H1 (cell line): ENCODE data around the gene CCNJ. TPM values are rescaled to one million over a fixed set of nuclear protein-coding genes. Genes with fewer than 3 reads are reported as not detected.

Source experiments
- BACH1 ChIP-seq: IDR thresholded peaks from 2 replicates; pipeline ENCODE4 v1.6.1; 2012; ENCODE audit warnings: low read length, improper control_type of control experiment
- TAF7 ChIP-seq: optimal IDR thresholded peaks from 2 replicates; pipeline ENCODE3; 2011; ENCODE audit warnings: low read depth, mild to moderate bottlenecking, inconsistent platforms, low read length, moderate library complexity, borderline replicate concordance
- polyA plus RNA-seq, 7 experiments: library from polyadenylated mRNA; depleted of rRNA in 3 of 7; stranded (reverse) in 5 of 7; unstranded in 2 of 7; fragments of >200 nt in 5 of 7; fragments of 200-250 nt in 2 of 7; gene quantifications; 1 replicate in 5 of 7; 2 replicates in 1 of 7; 4 replicates in 1 of 7; pipeline versions ENCODE4 v1.2.1 to v1.2.3, GENCODE V29; 2011 to 2013; ENCODE audit warnings: missing spikeins in 2 of 7, mixed read lengths in 2 of 7
- total RNA-seq: library from RNA; stranded (reverse); fragmentation: NEBNext Ultra II Directional; extraction: Animal tissue kit (Norgen Biotek cat#: 25700); gene quantifications from 2 replicates; pipeline ENCODE4 v1.2.1, GENCODE V29; 2021

CCNJ gene
- total and polyA plus RNA-seq, 2 of the 8 experiments (the other 6 are each of a cell fraction or from before 2014, with no cell fraction given): 31.4 to 34.7 TPM

- TF ChIP-seq TAF7: no peak
- no peak for TF ChIP-seq BACH1
Measured at GRCh38 chr10:96077156-96077555, 33.8 kb downstream of the CCNJ start (continued).
